Measurements from ENCODE around the gene CDC42.

The CDC42 gene

DNA sequence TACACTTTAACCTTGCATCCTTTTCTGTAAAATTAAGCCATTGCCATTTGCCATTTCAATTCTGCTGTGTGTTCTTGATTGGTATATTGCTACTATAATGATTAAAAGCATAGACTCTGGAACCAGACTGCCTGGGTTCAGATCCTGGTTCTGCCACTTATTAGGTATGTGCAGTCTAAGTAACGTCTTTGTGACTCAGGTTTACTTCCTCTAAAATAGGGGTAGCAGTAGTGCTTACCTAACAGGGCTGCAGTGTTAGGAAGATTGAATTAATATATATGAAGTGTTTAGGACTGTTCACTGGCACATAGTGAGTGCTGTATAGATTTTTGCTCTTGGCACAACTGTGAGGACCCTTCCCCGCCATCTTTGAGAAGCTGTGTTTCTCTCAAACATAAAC lies 4.4 kb downstream of the CDC42 start:
- no peak overlapping the region for H3K4me3 ChIP-seq (ENCODE audit: low read depth in 1 of 2, low read length in 2 of 2)
- ATAC-seq (ENCODE audit: insufficient read depth, low read depth) (no peak), DNase-seq (no peak)
- peaks cover 80% of the 10 kb centered on the region for H4K20me1 ChIP-seq (ENCODE audit: insufficient read depth, low read length)
- TF ChIP-seq CTCF (IDR thresholded peaks at IDR 0.05; ENCODE audit: borderline replicate concordance, extremely low read depth, low read length, poor library complexity, severe bottlenecking) = no peak
- no peak for TF ChIP-seq EZH2 (IDR thresholded peaks at IDR 0.05; ENCODE audit: borderline replicate concordance, low read depth, low read length, severe bottlenecking)
- H2AFZ ChIP-seq (ENCODE audit: low read depth, low read length) = no peak overlapping the region
- peaks cover 30% of the 10 kb centered on the region for H3K36me3 ChIP-seq (ENCODE audit: insufficient read depth, low read length)
- peaks cover 96% of the 10 kb centered on the region for H3K79me2 ChIP-seq (ENCODE audit: insufficient read depth, low read length)
- H3K4me1 ChIP-seq (ENCODE audit: insufficient read depth, low read length) = peaks cover 34% of the 10 kb centered on the region
- 0 out of 2 replicates have a peak overlapping the region, but pooled peaks have one; percentile 1 for H3K4me2 ChIP-seq (ENCODE audit: insufficient read depth, low read length)
- no peak overlapping the region for H3K27ac ChIP-seq (ENCODE audit: low read length)
- no peaks in the 10 kb centered on the region for H3K27me3 ChIP-seq (ENCODE audit: insufficient read depth, low read length, poor library complexity)
- no peaks in the 10 kb centered on the region for H3K9me3 ChIP-seq (ENCODE audit: insufficient read depth, low read length, severe bottlenecking)
- H3K9ac ChIP-seq (ENCODE audit: low read depth, low read length) = no peak overlapping the region

DNA sequence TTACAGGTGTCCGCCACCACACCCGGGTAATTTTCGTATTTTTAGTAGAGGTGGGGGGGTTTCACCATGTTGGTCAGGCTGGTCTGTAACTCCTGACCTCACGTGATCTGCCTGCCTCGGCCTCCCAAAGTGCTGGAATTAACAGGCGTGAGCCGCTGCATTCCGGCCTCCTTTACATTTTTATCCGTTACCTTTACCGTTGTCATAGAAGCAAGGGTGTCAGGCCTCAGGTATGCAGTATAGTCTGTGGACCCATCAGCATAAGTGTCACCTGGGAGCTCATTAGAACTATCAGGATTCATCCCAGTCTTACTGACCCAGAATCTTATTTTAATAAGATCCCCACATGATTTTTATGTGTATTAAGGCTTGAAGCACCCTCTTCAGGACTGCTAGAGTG lies 5.4 kb downstream of the CDC42 start:
- TF ChIP-seq EZH2 (IDR thresholded peaks at IDR 0.05; ENCODE audit: borderline replicate concordance, low read depth, low read length, severe bottlenecking) (no peak), CTCF (IDR thresholded peaks at IDR 0.05; ENCODE audit: borderline replicate concordance, extremely low read depth, low read length, poor library complexity, severe bottlenecking) (no peak)
- Histone ChIP-seq H2AFZ (ENCODE audit: low read depth, low read length) (no peak overlapping the region), H3K4me3 (ENCODE audit: low read depth in 1 of 2, low read length in 2 of 2) (no peak overlapping the region), H3K4me2 (ENCODE audit: insufficient read depth, low read length) (no peak overlapping the region), H3K79me2 (ENCODE audit: insufficient read depth, low read length) (peaks cover 98% of the 10 kb centered on the region), H3K27me3 (ENCODE audit: insufficient read depth, low read length, poor library complexity) (no peaks in the 10 kb centered on the region), H3K36me3 (ENCODE audit: insufficient read depth, low read length) (peaks cover 30% of the 10 kb centered on the region), H4K20me1 (ENCODE audit: insufficient read depth, low read length) (peaks cover 90% of the 10 kb centered on the region), H3K27ac (ENCODE audit: low read length) (no peak overlapping the region), H3K9me3 (ENCODE audit: insufficient read depth, low read length, severe bottlenecking) (no peaks in the 10 kb centered on the region), H3K4me1 (ENCODE audit: insufficient read depth, low read length) (peaks cover 30% of the 10 kb centered on the region), H3K9ac (ENCODE audit: low read depth, low read length) (no peak overlapping the region)
- DNase-seq (no peak), ATAC-seq (ENCODE audit: insufficient read depth, low read depth) (no peak)

GRCh38 chr1:22064751-22065402 lies 12.4 kb downstream of the CDC42 start:
- no peak for TF ChIP-seq EZH2 (IDR thresholded peaks at IDR 0.05; ENCODE audit: borderline replicate concordance, low read depth, low read length, severe bottlenecking)
- TF ChIP-seq CTCF (IDR thresholded peaks at IDR 0.05; ENCODE audit: borderline replicate concordance, extremely low read depth, low read length, poor library complexity, severe bottlenecking) = no peak
- no peak overlapping the region for H2AFZ ChIP-seq (ENCODE audit: low read depth, low read length)
- ATAC-seq (ENCODE audit: insufficient read depth, low read depth) (no peak), DNase-seq (no peak)
- no peak overlapping the region for H3K4me2 ChIP-seq (ENCODE audit: insufficient read depth, low read length)
- no peak overlapping the region for H3K27ac ChIP-seq (ENCODE audit: low read length)
- H3K9ac ChIP-seq (ENCODE audit: low read depth, low read length) = no peak overlapping the region
- H4K20me1 ChIP-seq (ENCODE audit: insufficient read depth, low read length) = peaks cover 95% of the 10 kb centered on the region
- no peak overlapping the region for H3K4me3 ChIP-seq (ENCODE audit: low read depth in 1 of 2, low read length in 2 of 2)
- no peaks in the 10 kb centered on the region for H3K27me3 ChIP-seq (ENCODE audit: insufficient read depth, low read length, poor library complexity)
- H3K79me2 ChIP-seq (ENCODE audit: insufficient read depth, low read length) = peaks cover 100% of the 10 kb centered on the region
- H3K36me3 ChIP-seq (ENCODE audit: insufficient read depth, low read length) = peaks cover 25% of the 10 kb centered on the region
- no peaks in the 10 kb centered on the region for H3K9me3 ChIP-seq (ENCODE audit: insufficient read depth, low read length, severe bottlenecking)
- H3K4me1 ChIP-seq (ENCODE audit: insufficient read depth, low read length) = no peaks in the 10 kb centered on the region
